IMR-90 (cell line): ENCODE results near the gene KRT33A. TPM values are rescaled to one million over a fixed set of nuclear protein-coding genes. Genes with fewer than 3 reads are reported as not detected.

Experiments used
- ATAC-seq: fragments of 200-7000 bp; cut with Tn5 transposase; 2 replicates; pipeline ENCODE4 v1.9.1; 2020; ENCODE audit warnings: low read depth, mild to moderate bottlenecking, moderate library complexity
- BruUV-seq: library from RNA; stranded (reverse); fragments of 400-500 nt; replicated peaks from 2 replicates; lab custom pipeline; 2021; lab: Mats Ljungman, UMichigan
- CTCF ChIA-PET: fragments of 300-600 bp; formaldehyde crosslinking; extraction: SDS; loops from one replicate; lab custom pipeline; 2021; ENCODE audit warnings: antibody characterized with exemption; lab: Yijun Ruan, JAX
- POLR2A ChIA-PET: fragments of 300-600 bp; sonication (Branson Sonifier 250); formaldehyde crosslinking; loops from one replicate; lab custom pipeline; 2022; ENCODE audit warnings: antibody characterized with exemption; ENCODE audit not compliant: unreplicated experiment; lab: Charles Lee
- DNase-seq: peaks from one replicate; pipeline ENCODE4 v3.0.0; 2013
- H2AFZ ChIP-seq: replicated peaks from 2 replicates; pipeline ENCODE3; 2013; ENCODE audit warnings: low read length, mild to moderate bottlenecking; ENCODE audit not compliant: poor library complexity
- H2AK5ac ChIP-seq: 2 replicates; pipeline ENCODE4 v1.6.1; 2013; ENCODE audit warnings: low read depth, low read length, inconsistent platforms
- H2AK9ac ChIP-seq: replicated peaks from 2 replicates; pipeline ENCODE3; 2013; ENCODE audit warnings: mild to moderate bottlenecking, low read depth, low read length, moderate library complexity; ENCODE audit not compliant: poor library complexity
- H2BK120ac ChIP-seq: 2 replicates; pipeline ENCODE4 v1.6.1; 2013; ENCODE audit warnings: low read depth, low read length, inconsistent platforms
- H2BK15ac ChIP-seq: 3 replicates; pipeline ENCODE4 v1.6.1; 2013; ENCODE audit warnings: low read depth, low read length, inconsistent platforms
- H2BK20ac ChIP-seq: 2 replicates; pipeline ENCODE4 v1.6.1; 2013; ENCODE audit warnings: low read depth, mild to moderate bottlenecking, inconsistent platforms, low read length, moderate library complexity
- H2BK5ac ChIP-seq: 2 replicates; pipeline ENCODE4 v1.6.1; 2013; ENCODE audit warnings: mild to moderate bottlenecking, low read depth, low read length, inconsistent platforms; ENCODE audit not compliant: poor library complexity, severe bottlenecking
- H3K14ac ChIP-seq: replicated peaks from 2 replicates; pipeline ENCODE4 v1.6.1; 2013; ENCODE audit warnings: low read depth, low read length, inconsistent platforms
- H3K18ac ChIP-seq: 2 replicates; pipeline ENCODE4 v1.6.1; 2013; ENCODE audit warnings: low read depth, low read length, control low read depth
- H3K23ac ChIP-seq: 2 replicates; pipeline ENCODE4 v1.6.1; 2013; ENCODE audit warnings: low read depth, low read length, inconsistent platforms
- H3K27ac ChIP-seq: 2 replicates; pipeline ENCODE4 v1.5.1; 2013; ENCODE audit warnings: mild to moderate bottlenecking, control low read depth, low read length; ENCODE audit not compliant: insufficient read depth
- H3K27me3 ChIP-seq: 2 replicates; pipeline ENCODE4 v1.6.1; 2013; ENCODE audit warnings: low read length; ENCODE audit not compliant: control insufficient read depth, insufficient read depth
- H3K36me3 ChIP-seq: 2 replicates; pipeline ENCODE4 v1.6.1; 2013; ENCODE audit warnings: low read length, mixed read lengths; ENCODE audit not compliant: control insufficient read depth, insufficient read depth
- H3K4ac ChIP-seq: 2 replicates; pipeline ENCODE4 v1.6.1; 2013; ENCODE audit warnings: low read depth, low read length, inconsistent platforms
- H3K4me1 ChIP-seq: 2 replicates; pipeline ENCODE4 v1.6.1; 2013; ENCODE audit warnings: low read length, mixed read lengths; ENCODE audit not compliant: control insufficient read depth, insufficient read depth
- H3K4me2 ChIP-seq: 2 replicates; pipeline ENCODE4 v1.6.1; 2013; ENCODE audit warnings: low read depth, mild to moderate bottlenecking, control low read depth, low read length, moderate library complexity
- H3K4me3 ChIP-seq: 2 replicates; pipeline ENCODE4 v1.5.1; 2013; ENCODE audit warnings: low read depth, mild to moderate bottlenecking, control low read depth, low read length, moderate library complexity; ENCODE audit not compliant: insufficient read depth
- H3K56ac ChIP-seq: 2 replicates; pipeline ENCODE4 v1.6.1; 2013; ENCODE audit warnings: low read length, inconsistent platforms; ENCODE audit not compliant: insufficient read depth; ENCODE audit errors: extremely low read depth
- H3K79me1 ChIP-seq, 2 experiments: 2 replicates each; pipeline ENCODE4 v1.6.1; 2013; ENCODE audit warnings: low read length in 2 of 2, inconsistent platforms in 1 of 2, low read depth in 1 of 2
- H3K9ac ChIP-seq: 2 replicates; pipeline ENCODE4 v1.6.1; 2013; ENCODE audit warnings: low read depth, low read length, control low read depth
- H3K9me1 ChIP-seq: 2 replicates; pipeline ENCODE4 v1.6.1; 2013; ENCODE audit warnings: low read length, inconsistent platforms; ENCODE audit not compliant: insufficient read depth
- H3K9me3 ChIP-seq: 2 replicates; pipeline ENCODE4 v1.6.1; 2013; ENCODE audit warnings: low read length; ENCODE audit not compliant: control insufficient read depth, insufficient read depth
- H4K20me1 ChIP-seq: 2 replicates; pipeline ENCODE4 v1.6.1; 2013; ENCODE audit warnings: low read length, inconsistent platforms; ENCODE audit not compliant: insufficient read depth
- H4K5ac ChIP-seq: 2 replicates; pipeline ENCODE4 v1.6.1; 2013; ENCODE audit warnings: mild to moderate bottlenecking, low read depth, low read length, control low read depth
- H4K8ac ChIP-seq, 2 experiments: 2 replicates each; pipeline ENCODE4 v1.6.1; 2013; ENCODE audit warnings: low read depth in 2 of 2, low read length in 2 of 2, control low read depth in 1 of 2, inconsistent platforms in 1 of 2
- H4K91ac ChIP-seq: 2 replicates; pipeline ENCODE4 v1.6.1; 2013; ENCODE audit warnings: low read depth, low read length, inconsistent platforms; ENCODE audit not compliant: insufficient read depth
- CEBPB ChIP-seq: IDR thresholded peaks from 2 replicates; pipeline ENCODE4 v1.6.1; 2012; ENCODE audit warnings: low read depth, low read length, improper control_type of control experiment
- CHD1 ChIP-seq: IDR thresholded peaks from 2 replicates; pipeline ENCODE4 v1.6.1; 2012; ENCODE audit warnings: low read depth, low read length, improper control_type of control experiment
- CTCF ChIP-seq: conservative IDR thresholded peaks from 2 replicates; pipeline ENCODE4 v1.5.1; 2012; ENCODE audit warnings: mild to moderate bottlenecking, low read depth, low read length, improper control_type of control experiment
- FOS ChIP-seq: fragments of 150-350 bp; IDR thresholded peaks from 2 replicates; pipeline ENCODE4 v1.6.1; 2016; ENCODE audit warnings: low read depth, low read length
- MXI1 ChIP-seq: IDR thresholded peaks from 2 replicates; pipeline ENCODE4 v1.6.1; 2012; ENCODE audit warnings: low read depth, mild to moderate bottlenecking, low read length, moderate library complexity, borderline replicate concordance
- POLR2A ChIP-seq: IDR thresholded peaks from 2 replicates; pipeline ENCODE4 v1.6.1; 2012; ENCODE audit warnings: mild to moderate bottlenecking, low read depth, low read length
- RAD21 ChIP-seq: IDR thresholded peaks from 2 replicates; pipeline ENCODE4 v1.6.1; 2012; ENCODE audit warnings: low read length, improper control_type of control experiment
- SMC3 ChIP-seq: fragments of 150-350 bp; IDR thresholded peaks from 2 replicates; pipeline ENCODE4 v1.6.1; 2016; ENCODE audit warnings: low read depth, mild to moderate bottlenecking, antibody characterized with exemption, low read length, moderate library complexity
- WGBS, 2 experiments: methylation state at CpG; one replicate each; pipeline versions ENCODE4 v1.1.5 to v1.1.7; 2013; ENCODE audit warnings: missing lambda C conversion rate in 2 of 2; ENCODE audit not compliant: insufficient read length in 1 of 2; ENCODE audit errors: extremely low coverage in 2 of 2; 5-methylcytosine and 5-hydroxymethylcytosine counted together
- dilution Hi-C: fragments of 300-500 bp; cut with HindIII; formaldehyde crosslinking; loops from one replicate; pipeline ENCODE4 v1.14.3; 2018; ENCODE audit warnings: low sequenced_read_pairs; ENCODE audit not compliant: unreplicated experiment
- in situ Hi-C: fragments of 300-500 bp; cut with MboI; formaldehyde crosslinking; loops from 3 replicates; pipeline ENCODE4 v1.14.3; 2019; ENCODE audit warnings: low sequenced_read_pairs, inconsistent platforms, mixed read lengths
- intact Hi-C: fragments of 100-400 bp; cut with micrococcal nuclease; formaldehyde crosslinking; loops from 2 replicates; pipeline ENCODE4 v1.10.0; 2022
- polyA plus RNA-seq, 3 experiments: library from polyadenylated mRNA; depleted of rRNA; stranded (reverse); fragments of >200 nt; gene quantifications; 2 replicates each; pipeline ENCODE4 v1.2.3, GENCODE V29; 2012; ENCODE audit warnings: low replicate concordance in 1 of 3
- total RNA-seq: library from RNA; depleted of rRNA; stranded (reverse); fragments of >200 nt; gene quantifications from 2 replicates; pipeline ENCODE4 v1.2.3, GENCODE V29; 2012

KRT33A gene
- total and polyA plus RNA-seq, 2 of the 4 experiments (the other 2 are of a cell fraction), result not detected

- no peak overlapping the region for H4K5ac ChIP-seq
- ChIA-PET CTCF (interaction anchor here (0.9 to 1.5 kb wide), 7 partner anchors 8 to 420 kb away, joined by 3 to 8 read pairs (median 4); no protein-coding TSS in a partner anchor), POLR2A (interaction anchor here (0.5 kb wide), 1 partner anchor 107 kb away, joined by 3 read pairs; no protein-coding TSS in a partner anchor)
- peak overlapping the region; percentile 88 for H2BK120ac ChIP-seq
- peaks cover 3% of the 10 kb centered on the region; the same call in 1 of the 2 replicates for H3K9me1 ChIP-seq
- H3K27me3 ChIP-seq, result no peaks in the 10 kb centered on the region
- H3K4me2 ChIP-seq, result no peak overlapping the region
- peak overlapping the region; percentile 17; the same call in 1 of the 2 replicates for H3K56ac ChIP-seq
- peak; percentile 79 for TF ChIP-seq CTCF
- no peak for TF ChIP-seq FOS
- TF ChIP-seq CEBPB, result no peak
- TF ChIP-seq CHD1, result no peak
- TF ChIP-seq SMC3, result peak; percentile 82
- no peak for TF ChIP-seq POLR2A
- TF ChIP-seq MXI1, result no peak
- peak; percentile 82 for TF ChIP-seq RAD21
- H4K8ac ChIP-seq, result peak overlapping the region in 1 of 2 experiments; percentile 71; a peak in 1 of 4 replicates
- H3K14ac ChIP-seq, result no peak overlapping the region
- H3K27ac ChIP-seq, result no peak overlapping the region
- no TSS peak for BruUV-seq
- no peak overlapping the region for H2BK5ac ChIP-seq
- H4K91ac ChIP-seq, result peak overlapping the region; percentile 63
- no peaks in the 10 kb centered on the region for H3K36me3 ChIP-seq
- H3K18ac ChIP-seq, result no peak overlapping the region
- H3K4ac ChIP-seq, result peak overlapping the region; percentile 72
- H3K4me1 ChIP-seq, result no peaks in the 10 kb centered on the region
- H3K23ac ChIP-seq, result no peak overlapping the region
- H3K9ac ChIP-seq, result no peak overlapping the region
- in situ Hi-C loops (no loop called here), intact Hi-C loops (loop anchor here (1.0 to 2.0 kb wide), 3 partner anchors 167 to 420 kb away; no protein-coding TSS in a partner anchor), dilution Hi-C loops (no loop called here)
- DNase-seq, result peak; percentile 56
- H3K79me1 ChIP-seq, result no peaks in the 10 kb centered on the region
- H2AK5ac ChIP-seq, result peak overlapping the region; percentile 84
- 5% methylated on average over 2 of the region's 13 CpGs; no CpG with 5 or more reads in 1 of the 2 experiments for WGBS, 2 experiments
- ATAC-seq, result peak; percentile 96
- peak overlapping the region; percentile 4; the same call in 2 of the 3 replicates for H2BK15ac ChIP-seq
- peak overlapping the region; percentile 87 for H2AFZ ChIP-seq
- H2AK9ac ChIP-seq, result peak overlapping the region; percentile 87
- H3K4me3 ChIP-seq, result no peak overlapping the region
- no peaks in the 10 kb centered on the region for H4K20me1 ChIP-seq
- peak overlapping the region; percentile 45 for H2BK20ac ChIP-seq
- H3K9me3 ChIP-seq, result no peaks in the 10 kb centered on the region
Measured at GRCh38 chr17:41329279-41329948, 21.2 kb downstream of the KRT33A start.
